Measurements from ENCODE around the gene MRPS16.

DNA sequence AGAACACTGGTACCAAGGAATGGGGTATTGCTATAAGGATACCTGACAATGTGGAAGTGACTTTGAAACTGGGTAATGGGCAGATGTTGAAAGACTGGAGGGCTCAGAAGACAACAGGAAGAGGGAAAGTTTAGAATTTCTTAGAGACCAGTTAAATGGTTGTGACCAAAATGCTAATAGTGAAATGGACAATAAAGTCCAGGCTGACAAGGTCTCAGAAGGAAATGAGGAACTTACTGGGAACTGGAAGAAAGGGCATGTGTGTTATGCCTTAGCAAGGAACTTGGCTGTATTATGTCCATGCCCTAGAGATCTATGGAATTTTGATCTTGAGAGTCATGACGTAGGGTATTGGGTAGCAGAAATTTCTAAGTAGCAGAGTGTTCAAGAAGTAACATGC is 46.6 kb downstream of the MRPS16 start:
- TF ChIP-seq CTCF (IDR thresholded peaks at IDR 0.05), result no peak
- TF ChIP-seq POLR2A (IDR thresholded peaks at IDR 0.05), result no peak
